Naive thymus-derived CD4-positive, alpha-beta T cell (primary cell): ENCODE results near the gene STH. TPM values are rescaled to one million over a fixed set of nuclear protein-coding genes. Genes with fewer than 3 reads are reported as not detected.

Experiments used
- ATAC-seq: fragments of 150-1000 bp; cut with Tn5 transposase; 2 replicates; pipeline ENCODE4 v1.10.0; 2021; ENCODE audit warnings: mild to moderate bottlenecking, moderate library complexity
- CTCF ChIA-PET: fragments of 350-600 bp; sonication (Branson Sonifier 250); formaldehyde crosslinking; loops from one replicate; lab custom pipeline; 2021; ENCODE audit warnings: antibody characterized with exemption; lab: Charles Lee
- POLR2A ChIA-PET: fragments of 350-600 bp; sonication (Branson Sonifier 250); formaldehyde crosslinking; loops from one replicate; lab custom pipeline; 2021; ENCODE audit warnings: antibody characterized with exemption, inconsistent platforms; lab: Charles Lee
- DNase-seq, 9 donors: peaks; one replicate each; pipeline versions ENCODE4 v3.0.0 to v3.0.0-alpha.2; 2020 to 2022; ENCODE audit warnings: mixed read lengths in 1 of 9
- H3K27ac ChIP-seq: one replicate; pipeline ENCODE4 v1.7.0; 2013; ENCODE audit warnings: mild to moderate bottlenecking, low read depth, low read length, moderate library complexity
- H3K27me3 ChIP-seq, 2 donors: one replicate each; pipeline ENCODE4 v1.7.0; 2013; ENCODE audit warnings: low read length in 2 of 2, mild to moderate bottlenecking in 2 of 2, moderate library complexity in 2 of 2; ENCODE audit not compliant: control insufficient read depth in 2 of 2, insufficient read depth in 2 of 2
- H3K36me3 ChIP-seq, 3 experiments: 1 replicate in 2 of 3; 2 replicates in 1 of 3; pipeline ENCODE4 v1.7.0; 2013; ENCODE audit warnings: low read length in 3 of 3, mild to moderate bottlenecking in 3 of 3, moderate library complexity in 1 of 3; ENCODE audit not compliant: insufficient read depth in 3 of 3, control insufficient read depth in 2 of 3
- H3K4me1 ChIP-seq, 2 donors: one replicate each; pipeline ENCODE4 v1.7.0; 2013; ENCODE audit warnings: low read length in 2 of 2, mild to moderate bottlenecking in 2 of 2, moderate library complexity in 1 of 2; ENCODE audit not compliant: control insufficient read depth in 2 of 2, insufficient read depth in 2 of 2
- H3K4me3 ChIP-seq: 2 replicates; pipeline ENCODE4 v1.7.0; 2013; ENCODE audit warnings: mild to moderate bottlenecking, low read length
- H3K9me3 ChIP-seq, 3 experiments: 1 replicate in 2 of 3; 2 replicates in 1 of 3; pipeline ENCODE4 v1.7.0; 2013; ENCODE audit warnings: low read length in 3 of 3; ENCODE audit not compliant: control insufficient read depth in 2 of 3
- H3K27ac Mint-ChIP-seq, 9 donors: one replicate each; pipeline ENCODE4 v1.8.0; 2020 to 2022; ENCODE audit warnings: mixed read lengths in 9 of 9, mild to moderate bottlenecking in 8 of 9, moderate library complexity in 5 of 9, inconsistent platforms in 2 of 9
- H3K27me3 Mint-ChIP-seq, 5 donors: one replicate each; pipeline ENCODE4 v1.8.0; 2021 to 2022; ENCODE audit warnings: mixed read lengths in 5 of 5, mild to moderate bottlenecking in 1 of 5
- H3K36me3 Mint-ChIP-seq, 5 donors: one replicate each; pipeline ENCODE4 v1.8.0; 2020 to 2022; ENCODE audit warnings: mixed read lengths in 5 of 5, mild to moderate bottlenecking in 3 of 5, inconsistent platforms in 1 of 5
- H3K4me1 Mint-ChIP-seq, 7 donors: one replicate each; pipeline ENCODE4 v1.8.0; 2020 to 2022; ENCODE audit warnings: mixed read lengths in 7 of 7, mild to moderate bottlenecking in 3 of 7, inconsistent platforms in 1 of 7
- H3K4me3 Mint-ChIP-seq, 10 donors: one replicate each; pipeline ENCODE4 v1.8.0; 2020 to 2022; ENCODE audit warnings: mild to moderate bottlenecking in 10 of 10, mixed read lengths in 10 of 10, moderate library complexity in 6 of 10, inconsistent platforms in 2 of 10
- H3K9me3 Mint-ChIP-seq, 11 donors: one replicate each; pipeline ENCODE4 v1.8.0; 2020 to 2022; ENCODE audit warnings: mixed read lengths in 11 of 11, mild to moderate bottlenecking in 4 of 11, inconsistent platforms in 1 of 11, moderate library complexity in 1 of 11
- intact Hi-C, 2 donors: fragments of 100-400 bp; cut with micrococcal nuclease; formaldehyde crosslinking; loops; one replicate each; pipeline ENCODE4 v1.15.1; 2023
- polyA plus RNA-seq, 2 donors: library from polyadenylated mRNA; unstranded; fragments of 300-500 nt; fragmentation: Illumina TruSeq; gene quantifications; one replicate each; pipeline ENCODE4 v1.2.3, GENCODE V29; 2021
- total RNA-seq, 6 experiments: library from RNA in 5 of 6; stranded (reverse) in 5 of 6; gene quantifications; 1 replicate in 5 of 6; 2 replicates in 1 of 6; pipeline ENCODE4 v1.2.3 and lab custom pipeline; 2021 to 2026

The STH gene
- total and polyA plus RNA-seq, 7 experiments from 2014 or later: not detected

DNA sequence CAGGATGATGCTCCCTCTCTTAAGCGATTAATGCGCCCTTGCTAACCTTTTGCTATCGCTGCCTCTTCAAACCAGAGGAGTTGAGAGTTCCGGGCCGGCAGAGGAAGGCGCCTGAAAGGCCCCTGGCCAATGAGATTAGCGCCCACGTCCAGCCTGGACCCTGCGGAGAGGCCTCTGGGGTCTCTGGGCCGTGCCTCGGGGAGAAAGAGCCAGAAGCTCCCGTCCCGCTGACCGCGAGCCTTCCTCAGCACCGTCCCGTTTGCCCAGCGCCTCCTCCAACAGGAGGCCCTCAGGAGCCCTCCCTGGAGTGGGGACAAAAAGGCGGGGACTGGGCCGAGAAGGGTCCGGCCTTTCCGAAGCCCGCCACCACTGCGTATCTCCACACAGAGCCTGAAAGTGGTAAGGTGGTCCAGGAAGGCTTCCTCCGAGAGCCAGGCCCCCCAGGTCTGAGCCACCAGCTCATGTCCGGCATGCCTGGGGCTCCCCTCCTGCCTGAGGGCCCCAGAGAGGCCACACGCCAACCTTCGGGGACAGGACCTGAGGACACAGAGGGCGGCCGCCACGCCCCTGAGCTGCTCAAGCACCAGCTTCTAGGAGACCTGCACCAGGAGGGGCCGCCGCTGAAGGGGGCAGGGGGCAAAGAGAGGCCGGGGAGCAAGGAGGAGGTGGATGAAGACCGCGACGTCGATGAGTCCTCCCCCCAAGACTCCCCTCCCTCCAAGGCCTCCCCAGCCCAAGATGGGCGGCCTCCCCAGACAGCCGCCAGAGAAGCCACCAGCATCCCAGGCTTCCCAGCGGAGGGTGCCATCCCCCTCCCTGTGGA lies 16.0 kb upstream of the STH start:
- Histone ChIP-seq H3K4me1 (no peaks in the 10 kb centered on the region), H3K9me3 (no peaks in the 10 kb centered on the region), H3K27me3 (no peaks in the 10 kb centered on the region), H3K27ac (no peak overlapping the region), H3K4me3 (no peak overlapping the region), H3K36me3 (no peaks in the 10 kb centered on the region)
- H3K4me3 Mint-ChIP-seq: no peak overlapping the region
- no peaks in the 10 kb centered on the region for H3K4me1 Mint-ChIP-seq
- peaks cover 0 to 1% (median 0%) of the 10 kb centered on the region in 11 donors for H3K9me3 Mint-ChIP-seq
- intact Hi-C loops: no loop called here
- no peak overlapping the region for H3K27ac Mint-ChIP-seq
- DNase-seq: no peak
- ATAC-seq: no peak
- ChIA-PET POLR2A (no interaction called here), CTCF (no interaction called here)
- H3K36me3 Mint-ChIP-seq: no peaks in the 10 kb centered on the region
- peaks cover 0 to 6% (median 0%) of the 10 kb centered on the region in 5 donors for H3K27me3 Mint-ChIP-seq

DNA sequence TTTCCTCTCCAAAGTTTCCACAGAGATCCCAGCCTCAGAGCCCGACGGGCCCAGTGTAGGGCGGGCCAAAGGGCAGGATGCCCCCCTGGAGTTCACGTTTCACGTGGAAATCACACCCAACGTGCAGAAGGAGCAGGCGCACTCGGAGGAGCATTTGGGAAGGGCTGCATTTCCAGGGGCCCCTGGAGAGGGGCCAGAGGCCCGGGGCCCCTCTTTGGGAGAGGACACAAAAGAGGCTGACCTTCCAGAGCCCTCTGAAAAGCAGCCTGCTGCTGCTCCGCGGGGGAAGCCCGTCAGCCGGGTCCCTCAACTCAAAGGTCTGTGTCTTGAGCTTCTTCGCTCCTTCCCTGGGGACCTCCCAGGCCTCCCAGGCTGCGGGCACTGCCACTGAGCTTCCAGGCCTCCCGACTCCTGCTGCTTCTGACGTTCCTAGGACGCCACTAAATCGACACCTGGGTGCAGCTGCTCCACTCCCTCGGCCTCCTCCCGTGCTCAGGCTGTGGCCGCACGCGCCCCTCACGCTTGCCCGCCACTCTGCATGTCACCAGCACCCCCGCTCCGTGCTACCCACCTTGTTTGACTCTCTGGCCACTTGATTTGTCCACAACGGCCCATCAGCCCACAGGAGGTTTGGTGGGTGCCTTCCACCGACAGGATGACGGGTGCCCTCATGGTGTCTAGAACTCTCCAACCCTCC lies 15.3 kb upstream of the STH start:
- H3K4me3 ChIP-seq: no peak overlapping the region
- no peak for DNase-seq
- no peak for ATAC-seq
- H3K9me3 ChIP-seq: no peaks in the 10 kb centered on the region
- peaks cover 0 to 7% (median 0%) of the 10 kb centered on the region in 5 donors for H3K27me3 Mint-ChIP-seq
- ChIA-PET CTCF (no interaction called here), POLR2A (no interaction called here)
- H3K27me3 ChIP-seq: no peaks in the 10 kb centered on the region
- no peaks in the 10 kb centered on the region for H3K4me1 Mint-ChIP-seq
- H3K9me3 Mint-ChIP-seq: peaks cover 0 to 1% (median 0%) of the 10 kb centered on the region in 11 donors
- no peak overlapping the region for H3K4me3 Mint-ChIP-seq
- H3K27ac ChIP-seq: no peak overlapping the region
- no peaks in the 10 kb centered on the region for H3K4me1 ChIP-seq
- H3K27ac Mint-ChIP-seq: no peak overlapping the region
- no peaks in the 10 kb centered on the region for H3K36me3 Mint-ChIP-seq
- intact Hi-C loops: no loop called here
- no peaks in the 10 kb centered on the region for H3K36me3 ChIP-seq

DNA sequence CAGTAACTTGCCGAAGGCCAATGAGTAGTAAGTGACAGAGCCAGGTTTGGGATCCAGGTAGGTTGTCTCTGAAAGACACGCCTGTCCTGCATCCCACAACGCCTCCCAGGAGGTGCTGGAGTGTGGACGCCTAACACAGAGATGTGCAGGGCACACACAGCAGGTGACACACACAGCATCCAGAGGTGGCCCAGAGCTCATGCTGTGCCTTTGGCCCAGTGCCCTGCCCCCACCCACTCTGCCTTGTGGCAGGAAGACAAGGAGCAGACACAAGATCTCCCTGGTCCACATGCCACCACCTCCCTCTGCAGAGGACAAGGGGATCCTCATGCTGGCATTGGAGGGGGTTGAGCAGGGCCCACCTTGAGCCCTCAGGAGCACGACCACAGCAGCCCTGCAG lies 14.7 kb upstream of the STH start:
- Histone ChIP-seq H3K36me3 (no peaks in the 10 kb centered on the region), H3K4me1 (no peaks in the 10 kb centered on the region), H3K27ac (no peak overlapping the region), H3K27me3 (no peaks in the 10 kb centered on the region), H3K4me3 (no peak overlapping the region), H3K9me3 (no peaks in the 10 kb centered on the region)
- Mint-ChIP-seq H3K4me1 (no peaks in the 10 kb centered on the region), H3K27me3 (peaks cover 0 to 9% (median 0%) of the 10 kb centered on the region in 5 donors), H3K4me3 (no peak overlapping the region), H3K36me3 (no peaks in the 10 kb centered on the region), H3K27ac (no peak overlapping the region), H3K9me3 (peaks cover 0 to 1% (median 0%) of the 10 kb centered on the region in 11 donors)
- CTCF ChIA-PET: no interaction called here
- ATAC-seq (no peak), DNase-seq (no peak)
- POLR2A ChIA-PET: no interaction called here
- intact Hi-C loops: no loop called here

DNA sequence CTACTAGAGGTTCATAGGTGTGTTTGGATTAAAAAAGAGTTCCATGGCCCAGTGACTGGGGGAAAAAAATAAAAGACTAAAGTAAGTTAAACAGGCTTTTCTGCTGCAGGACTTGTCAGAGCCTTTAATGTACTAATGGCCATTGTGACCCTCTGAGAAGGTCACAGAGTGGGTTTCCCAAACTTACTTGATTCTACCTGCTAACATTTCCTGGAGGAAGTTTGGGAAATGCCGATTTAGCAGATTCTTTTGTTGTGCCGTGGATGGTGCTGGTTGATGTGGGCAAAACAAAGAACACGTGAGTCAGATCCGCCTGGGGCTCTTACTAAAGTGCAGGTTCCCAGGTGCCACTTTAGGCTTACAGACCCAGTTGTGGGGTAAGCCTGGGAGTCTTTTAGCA lies 13.6 kb upstream of the STH start:
- no peak overlapping the region for H3K4me3 ChIP-seq
- intact Hi-C loops: no loop called here
- Mint-ChIP-seq H3K4me3 (no peak overlapping the region), H3K9me3 (peaks cover 0 to 1% (median 0%) of the 10 kb centered on the region in 11 donors), H3K4me1 (no peaks in the 10 kb centered on the region), H3K36me3 (no peaks in the 10 kb centered on the region), H3K27me3 (peaks cover 0 to 9% (median 0%) of the 10 kb centered on the region in 5 donors), H3K27ac (no peak overlapping the region)
- no peaks in the 10 kb centered on the region for H3K4me1 ChIP-seq
- ChIA-PET CTCF (no interaction called here), POLR2A (no interaction called here)
- no peak for ATAC-seq
- H3K27ac ChIP-seq: no peak overlapping the region
- H3K27me3 ChIP-seq: no peaks in the 10 kb centered on the region
- DNase-seq: no peak
- no peaks in the 10 kb centered on the region for H3K9me3 ChIP-seq
- H3K36me3 ChIP-seq: no peaks in the 10 kb centered on the region

DNA sequence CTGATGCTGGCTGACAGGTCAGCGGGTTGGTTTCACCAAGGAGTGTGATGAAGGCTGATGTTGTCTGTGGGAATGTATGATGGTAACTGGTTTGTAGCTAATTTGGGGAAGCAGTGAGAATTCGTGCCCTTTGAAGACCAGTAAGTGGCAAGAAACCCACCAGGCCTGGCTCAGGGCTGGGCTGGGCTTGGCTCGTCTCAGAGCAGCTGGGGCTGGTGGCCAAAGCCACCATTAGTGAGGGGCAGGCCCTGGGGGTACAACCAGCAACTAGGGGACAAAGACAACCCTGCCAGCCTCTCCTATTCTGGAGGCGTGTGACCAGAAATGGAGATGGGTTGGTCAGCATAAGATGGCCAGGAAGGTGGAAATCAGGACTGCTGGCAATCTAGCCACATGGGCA lies 13.0 kb upstream of the STH start:
- no peak overlapping the region for H3K4me3 ChIP-seq
- H3K27me3 Mint-ChIP-seq: peaks cover 0 to 9% (median 0%) of the 10 kb centered on the region in 5 donors
- no peaks in the 10 kb centered on the region for H3K27me3 ChIP-seq
- H3K27ac ChIP-seq: no peak overlapping the region
- no peaks in the 10 kb centered on the region for H3K36me3 Mint-ChIP-seq
- POLR2A ChIA-PET: no interaction called here
- no peaks in the 10 kb centered on the region for H3K9me3 ChIP-seq
- H3K4me1 Mint-ChIP-seq: no peaks in the 10 kb centered on the region
- intact Hi-C loops: no loop called here
- H3K4me3 Mint-ChIP-seq: no peak overlapping the region
- no peak overlapping the region for H3K27ac Mint-ChIP-seq
- CTCF ChIA-PET: no interaction called here
- ATAC-seq: no peak
- no peak for DNase-seq
- H3K4me1 ChIP-seq: no peaks in the 10 kb centered on the region
- no peaks in the 10 kb centered on the region for H3K36me3 ChIP-seq
- peaks cover 0 to 1% (median 0%) of the 10 kb centered on the region in 11 donors for H3K9me3 Mint-ChIP-seq

DNA sequence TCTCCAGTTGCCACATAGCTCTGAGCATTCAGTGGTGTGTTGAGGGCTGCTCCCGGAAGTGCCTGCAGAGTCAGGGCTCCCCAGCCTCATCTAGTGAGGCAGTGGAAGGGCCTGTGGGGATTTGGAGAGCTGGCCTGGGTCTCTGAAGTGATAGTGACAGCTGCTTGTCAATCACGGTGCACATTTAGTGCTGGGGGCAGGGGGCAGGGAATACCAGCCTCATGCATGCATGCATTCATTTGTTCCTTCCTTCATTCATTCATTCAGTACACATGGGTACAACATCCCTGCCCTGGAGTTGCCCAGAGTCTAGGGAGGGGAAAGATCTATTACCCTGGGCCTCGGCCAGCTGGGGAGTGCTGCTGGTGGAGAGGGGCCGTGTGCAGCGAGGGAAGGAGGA lies 11.3 kb upstream of the STH start:
- no peak overlapping the region for H3K4me3 Mint-ChIP-seq
- CTCF ChIA-PET: interaction anchor here (0.9 kb wide), 1 partner anchor 12 kb away, joined by 4 read pairs; the partner anchor contains the start of gene STH

More for the DNA sequence above, 11.3 kb upstream of the STH start:
- H3K36me3 Mint-ChIP-seq: no peaks in the 10 kb centered on the region
- H3K36me3 ChIP-seq: no peaks in the 10 kb centered on the region
- no peak overlapping the region for H3K27ac Mint-ChIP-seq
- POLR2A ChIA-PET: no interaction called here
- intact Hi-C loops: no loop called here
- no peak overlapping the region for H3K27ac ChIP-seq
- no peaks in the 10 kb centered on the region for H3K4me1 Mint-ChIP-seq
- no peak overlapping the region for H3K4me3 ChIP-seq
- no peaks in the 10 kb centered on the region for H3K4me1 ChIP-seq
- no peaks in the 10 kb centered on the region for H3K27me3 ChIP-seq
- no peak for ATAC-seq
- H3K9me3 ChIP-seq: no peaks in the 10 kb centered on the region
- H3K9me3 Mint-ChIP-seq: peaks cover 0 to 1% (median 0%) of the 10 kb centered on the region in 11 donors
- no peak for DNase-seq
- H3K27me3 Mint-ChIP-seq: peaks cover 0 to 6% (median 0%) of the 10 kb centered on the region in 5 donors
